ENCODE results near the gene CFB. TPM values are rescaled to one million over a fixed set of nuclear protein-coding genes. Genes with fewer than 3 reads are reported as not detected.
"Not testable (repeated sequence)": the region's sequence is repeated elsewhere in the genome, so short reads cannot be mapped to it uniquely, and the experiment has no call there.

Gene CFB
- total RNA-seq, 1 donor from 2014 or later: not detected

- no peaks in the 10 kb centered on the region for H3K9me3 Mint-ChIP-seq
- no peak overlapping the region for H3K4me2 ChIP-seq
- H2AFZ ChIP-seq (replicated peaks): no peak overlapping the region
- H3K27ac Mint-ChIP-seq: no peak overlapping the region
- H3K9ac ChIP-seq: no peak overlapping the region
- H3K27me3 Mint-ChIP-seq (ENCODE audit: insufficient read depth, low read depth): peaks cover 6% of the 10 kb centered on the region
- no peak overlapping the region for H3K4me3 ChIP-seq
- H3K79me2 ChIP-seq (ENCODE audit: low read depth): no peaks in the 10 kb centered on the region
- TF ChIP-seq EZH2phosphoT487 (IDR thresholded peaks at IDR 0.05): no peak
- no peak for TF ChIP-seq EZH2 (IDR thresholded peaks at IDR 0.05)
- no peak overlapping the region for H3K4me3 Mint-ChIP-seq
- peaks cover 20% of the 10 kb centered on the region for H3K4me1 ChIP-seq
- H3K36me3 ChIP-seq: no peaks in the 10 kb centered on the region
- no peaks in the 10 kb centered on the region for H3K36me3 Mint-ChIP-seq
- H3K9me3 ChIP-seq (ENCODE audit: low read depth): no peaks in the 10 kb centered on the region
- H3K4me1 Mint-ChIP-seq: peaks cover 17% of the 10 kb centered on the region
- no peaks in the 10 kb centered on the region for H3K27me3 ChIP-seq
- no peaks in the 10 kb centered on the region for H4K20me1 ChIP-seq (ENCODE audit: low read depth)
- no peak for DNase-seq (ENCODE audit: low spot score)
- no peak overlapping the region for H3K27ac ChIP-seq
- H3F3A ChIP-seq (ENCODE audit: low read depth): peaks cover 17% of the 10 kb centered on the region
Measured at GRCh38 chr6:31908791-31909190, 37.1 kb upstream of the CFB start.

DNA sequence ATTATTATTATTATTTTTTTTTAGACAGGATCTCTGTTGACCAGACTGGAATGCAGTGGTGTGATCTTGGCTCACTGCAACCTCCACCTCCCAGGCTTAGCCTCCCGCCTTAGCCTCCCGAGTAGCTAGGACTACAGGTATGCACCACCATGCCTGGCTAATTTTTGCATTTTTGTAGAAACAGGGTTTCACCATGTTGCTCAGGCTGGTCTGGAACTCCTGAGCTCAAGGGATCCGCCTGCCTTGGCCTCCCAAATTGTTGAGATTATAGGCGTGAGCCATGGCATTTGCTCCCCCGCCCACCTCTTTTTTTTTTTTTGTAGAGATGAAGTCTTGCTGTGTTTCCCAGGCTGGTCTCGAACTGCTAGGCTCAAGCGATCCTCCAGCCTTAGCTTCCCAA lies 36.6 kb upstream of the CFB start:
- H3K9me3 ChIP-seq (ENCODE audit: low read depth); H3K4me3 Mint-ChIP-seq; H3K79me2 ChIP-seq (ENCODE audit: low read depth); H3K36me3 Mint-ChIP-seq; H3K27ac ChIP-seq; H3K4me2 ChIP-seq; H3K27ac Mint-ChIP-seq; H3K36me3 ChIP-seq; H3K9me3 Mint-ChIP-seq; DNase-seq (ENCODE audit: low spot score); H3K27me3 ChIP-seq; H4K20me1 ChIP-seq (ENCODE audit: low read depth); H2AFZ ChIP-seq (replicated peaks); H3K27me3 Mint-ChIP-seq (ENCODE audit: insufficient read depth, low read depth); H3K4me3 ChIP-seq; H3K9ac ChIP-seq: not testable (repeated sequence)
- H3F3A ChIP-seq (ENCODE audit: low read depth): peaks cover 17% of the 10 kb centered on the region
- peaks cover 17% of the 10 kb centered on the region for H3K4me1 Mint-ChIP-seq
- H3K4me1 ChIP-seq: peaks cover 20% of the 10 kb centered on the region

DNA sequence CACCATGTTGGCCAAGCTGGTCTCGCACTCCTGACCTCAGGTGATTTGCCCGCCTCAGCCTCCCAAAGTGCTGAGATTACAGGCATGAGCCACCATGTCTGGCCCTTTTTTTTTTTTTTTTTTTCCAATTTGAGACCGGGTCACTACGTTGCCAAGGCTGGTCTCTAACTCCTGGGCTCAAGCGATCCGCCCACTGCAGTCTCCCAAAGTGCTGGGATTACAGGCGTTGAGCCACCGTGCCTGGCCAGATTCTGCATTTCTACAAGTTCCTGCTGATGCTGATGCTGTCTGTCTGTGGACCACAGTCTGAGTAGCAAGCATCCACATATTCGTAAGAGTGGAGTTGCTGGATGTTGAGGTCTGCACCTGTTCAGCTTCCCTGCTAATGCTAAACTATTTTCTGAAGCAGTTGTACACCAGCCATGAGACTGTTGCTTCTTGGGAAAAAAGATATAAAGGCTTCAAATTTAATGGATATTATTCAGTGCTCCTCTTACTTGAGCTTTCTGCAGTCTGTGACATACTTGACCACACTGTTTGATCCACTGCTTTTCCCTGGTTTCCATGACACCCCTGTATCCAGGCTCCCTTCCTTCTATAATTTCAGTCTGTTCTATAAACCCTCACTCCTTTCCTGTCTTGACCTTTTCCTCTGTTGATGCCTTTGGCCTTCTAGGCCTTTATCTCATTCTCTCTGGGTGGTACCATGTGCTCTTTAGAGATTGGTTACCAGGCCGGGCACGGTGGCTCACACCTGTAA lies 33.9 kb upstream of the CFB start:
- Histone ChIP-seq H3K27me3 (no peaks in the 10 kb centered on the region), H3K9me3 (ENCODE audit: low read depth) (no peaks in the 10 kb centered on the region), H3K79me2 (ENCODE audit: low read depth) (no peaks in the 10 kb centered on the region), H3K4me3 (no peak overlapping the region), H3K27ac (no peak overlapping the region), H4K20me1 (ENCODE audit: low read depth) (no peaks in the 10 kb centered on the region), H2AFZ (replicated peaks) (no peak overlapping the region), H3K36me3 (no peaks in the 10 kb centered on the region), H3K4me1 (peaks cover 3% of the 10 kb centered on the region), H3F3A (ENCODE audit: low read depth) (peaks cover 4% of the 10 kb centered on the region), H3K4me2 (no peak overlapping the region), H3K9ac (no peak overlapping the region)
- H3K4me3 Mint-ChIP-seq: peak overlapping the region; percentile 7
- TF ChIP-seq EZH2phosphoT487 (IDR thresholded peaks at IDR 0.05) (no peak), EZH2 (IDR thresholded peaks at IDR 0.05) (no peak)
- TF ChIP-seq, protein P1, sequence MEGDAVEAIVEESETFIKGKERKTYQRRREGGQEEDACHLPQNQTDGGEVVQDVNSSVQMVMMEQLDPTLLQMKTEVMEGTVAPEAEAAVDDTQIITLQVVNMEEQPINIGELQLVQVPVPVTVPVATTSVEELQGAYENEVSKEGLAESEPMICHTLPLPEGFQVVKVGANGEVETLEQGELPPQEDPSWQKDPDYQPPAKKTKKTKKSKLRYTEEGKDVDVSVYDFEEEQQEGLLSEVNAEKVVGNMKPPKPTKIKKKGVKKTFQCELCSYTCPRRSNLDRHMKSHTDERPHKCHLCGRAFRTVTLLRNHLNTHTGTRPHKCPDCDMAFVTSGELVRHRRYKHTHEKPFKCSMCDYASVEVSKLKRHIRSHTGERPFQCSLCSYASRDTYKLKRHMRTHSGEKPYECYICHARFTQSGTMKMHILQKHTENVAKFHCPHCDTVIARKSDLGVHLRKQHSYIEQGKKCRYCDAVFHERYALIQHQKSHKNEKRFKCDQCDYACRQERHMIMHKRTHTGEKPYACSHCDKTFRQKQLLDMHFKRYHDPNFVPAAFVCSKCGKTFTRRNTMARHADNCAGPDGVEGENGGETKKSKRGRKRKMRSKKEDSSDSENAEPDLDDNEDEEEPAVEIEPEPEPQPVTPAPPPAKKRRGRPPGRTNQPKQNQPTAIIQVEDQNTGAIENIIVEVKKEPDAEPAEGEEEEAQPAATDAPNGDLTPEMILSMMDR (IDR thresholded peaks at IDR 0.05): no peak
- H3K9me3 Mint-ChIP-seq: no peaks in the 10 kb centered on the region
- H3K36me3 Mint-ChIP-seq: no peaks in the 10 kb centered on the region
- no peak for DNase-seq (ENCODE audit: low spot score)
- H3K4me1 Mint-ChIP-seq: peaks cover 10% of the 10 kb centered on the region
- peaks cover 4% of the 10 kb centered on the region for H3K27me3 Mint-ChIP-seq (ENCODE audit: insufficient read depth, low read depth)
- no peak overlapping the region for H3K27ac Mint-ChIP-seq

DNA sequence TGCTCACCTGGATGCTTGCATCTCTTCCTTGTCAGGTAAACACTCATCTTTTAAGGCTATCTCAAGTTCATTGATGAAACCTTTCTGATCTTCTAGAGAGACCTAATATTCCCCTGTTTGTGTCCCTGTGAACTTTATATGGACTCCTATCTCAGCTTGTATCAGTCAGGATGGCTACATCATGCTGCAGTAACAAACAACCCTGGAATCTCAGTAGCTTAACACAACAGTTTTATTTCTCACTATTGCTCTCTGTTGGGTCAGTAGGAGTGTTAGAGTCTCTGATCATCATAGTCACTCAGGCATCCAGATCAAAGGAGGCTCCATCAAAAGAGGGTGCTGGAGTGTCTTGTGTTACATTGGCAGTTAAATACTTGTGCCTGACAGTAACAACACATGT lies 30.5 kb upstream of the CFB start:
- Histone ChIP-seq H3K27ac (no peak overlapping the region), H3F3A (ENCODE audit: low read depth) (no peaks in the 10 kb centered on the region), H3K27me3 (no peaks in the 10 kb centered on the region), H3K36me3 (no peaks in the 10 kb centered on the region), H2AFZ (replicated peaks) (no peak overlapping the region), H3K9ac (no peak overlapping the region), H3K79me2 (ENCODE audit: low read depth) (no peaks in the 10 kb centered on the region), H3K4me2 (no peak overlapping the region), H3K4me1 (no peaks in the 10 kb centered on the region), H4K20me1 (ENCODE audit: low read depth) (no peaks in the 10 kb centered on the region), H3K9me3 (ENCODE audit: low read depth) (no peaks in the 10 kb centered on the region), H3K4me3 (no peak overlapping the region)
- H3K27me3 Mint-ChIP-seq (ENCODE audit: insufficient read depth, low read depth): peaks cover 2% of the 10 kb centered on the region
- no peaks in the 10 kb centered on the region for H3K36me3 Mint-ChIP-seq
- no peaks in the 10 kb centered on the region for H3K9me3 Mint-ChIP-seq
- H3K27ac Mint-ChIP-seq: no peak overlapping the region
- no peak overlapping the region for H3K4me3 Mint-ChIP-seq
- DNase-seq (ENCODE audit: low spot score): no peak
- no peak for TF ChIP-seq EZH2phosphoT487 (IDR thresholded peaks at IDR 0.05)
- TF ChIP-seq, protein P1 (IDR thresholded peaks at IDR 0.05): no peak
- TF ChIP-seq EZH2 (IDR thresholded peaks at IDR 0.05): no peak
- H3K4me1 Mint-ChIP-seq: peaks cover 8% of the 10 kb centered on the region
